ENCODE results near the gene COG5. TPM values are rescaled to one million over a fixed set of nuclear protein-coding genes. Genes with fewer than 3 reads are reported as not detected.

The COG5 gene
- total and polyA plus RNA-seq, 2 of the 4 experiments (the other 2 are of a cell fraction): 18.5 to 27.4 TPM

- H3K23ac ChIP-seq (ENCODE audit: low read depth, low read length): no peak overlapping the region
- no peaks in the 10 kb centered on the region for H3K9me3 ChIP-seq (ENCODE audit: control insufficient read depth, insufficient read depth, low read length)
- DNase-seq: no peak
- no TSS peak for BruUV-seq (replicated peaks)
- no peak overlapping the region for H3K4me2 ChIP-seq (ENCODE audit: low read depth, low read length)
- H3K4me3 ChIP-seq (ENCODE audit: insufficient read depth, low read depth, low read length): no peak overlapping the region
- H2BK15ac ChIP-seq (ENCODE audit: low read depth, low read length): no peak overlapping the region
- no peak overlapping the region for H3K27ac ChIP-seq (ENCODE audit: insufficient read depth, low read length)
- no peaks in the 10 kb centered on the region for H3K27me3 ChIP-seq (ENCODE audit: control insufficient read depth, insufficient read depth, low read length)
- no peak overlapping the region for H2AK9ac ChIP-seq (replicated peaks; ENCODE audit: low read depth, low read length, poor library complexity)
- no peak overlapping the region for H2AK5ac ChIP-seq (ENCODE audit: low read depth, low read length)
- no peak overlapping the region for H3K56ac ChIP-seq (ENCODE audit: extremely low read depth, insufficient read depth, low read length)
- no peak overlapping the region for H2BK20ac ChIP-seq (ENCODE audit: low read depth, low read length)
- H4K5ac ChIP-seq (ENCODE audit: low read depth, low read length): no peak overlapping the region
- WGBS, 2 experiments (ENCODE audit: extremely low coverage in 2 of 2, insufficient read length in 1 of 2): 100% methylated on average over 1 of the region's 3 CpGs; no CpG with 5 or more reads in 1 of the 2 experiments
- H3K4me1 ChIP-seq (ENCODE audit: control insufficient read depth, insufficient read depth, low read length): no peaks in the 10 kb centered on the region
- H2AFZ ChIP-seq (replicated peaks; ENCODE audit: low read length, poor library complexity): no peak overlapping the region
- ChIA-PET CTCF (no interaction called here), POLR2A (ENCODE audit: unreplicated experiment) (no interaction called here)
- H3K9me1 ChIP-seq (ENCODE audit: insufficient read depth, low read length): 0 out of 2 replicates have a peak, but pooled peaks cover 1% of the 10 kb centered on the region
- H4K20me1 ChIP-seq (ENCODE audit: insufficient read depth, low read length): no peaks in the 10 kb centered on the region; the same call in 1 of the 2 replicates
- dilution Hi-C loops (cut with HindIII; ENCODE audit: low sequenced_read_pairs, unreplicated experiment): no loop called here
- no peak overlapping the region for H3K4ac ChIP-seq (ENCODE audit: low read depth, low read length)
- no peaks in the 10 kb centered on the region for H3K36me3 ChIP-seq (ENCODE audit: control insufficient read depth, insufficient read depth, low read length)
- intact Hi-C loops (cut with micrococcal nuclease): no loop called here
- no peak for ATAC-seq (ENCODE audit: low read depth)
- no peak overlapping the region for H3K9ac ChIP-seq (ENCODE audit: low read depth, low read length)
- H3K18ac ChIP-seq (ENCODE audit: low read depth, low read length): no peak overlapping the region
- H4K8ac ChIP-seq (ENCODE audit: low read depth in 2 of 2, low read length in 2 of 2): no peak overlapping the region
- in situ Hi-C loops (cut with MboI; ENCODE audit: low sequenced_read_pairs): no loop called here
- TF ChIP-seq CEBPB (IDR thresholded peaks at IDR 0.05; ENCODE audit: low read depth, low read length) (no peak), NFE2L2 (IDR thresholded peaks at IDR 0.05; ENCODE audit: low read depth, low read length) (no peak), USF2 (IDR thresholded peaks at IDR 0.05; ENCODE audit: low read depth, low read length) (no peak), CTCF (conservative IDR thresholded peaks at IDR 0.05; ENCODE audit: low read depth, low read length) (no peak), MAZ (IDR thresholded peaks at IDR 0.05; ENCODE audit: borderline replicate concordance, low read depth, low read length) (no peak), MXI1 (IDR thresholded peaks at IDR 0.05; ENCODE audit: borderline replicate concordance, low read depth, low read length) (no peak), BHLHE40 (IDR thresholded peaks at IDR 0.05; ENCODE audit: low read depth, low read length) (no peak), SMC3 (IDR thresholded peaks at IDR 0.05; ENCODE audit: low read depth, low read length) (no peak), ELK1 (IDR thresholded peaks at IDR 0.05; ENCODE audit: borderline replicate concordance, low read depth, low read length) (no peak), CHD1 (IDR thresholded peaks at IDR 0.05; ENCODE audit: low read depth, low read length) (no peak), RCOR1 (IDR thresholded peaks at IDR 0.05; ENCODE audit: insufficient replicate concordance, low read length) (no peak), RFX5 (IDR thresholded peaks at IDR 0.05; ENCODE audit: low read depth, low read length) (no peak), POLR2A (IDR thresholded peaks at IDR 0.05; ENCODE audit: low read depth, low read length) (no peak), FOS (IDR thresholded peaks at IDR 0.05; ENCODE audit: low read depth, low read length) (no peak), MAFK (IDR thresholded peaks at IDR 0.05; ENCODE audit: low read depth, low read length) (no peak), RAD21 (IDR thresholded peaks at IDR 0.05; ENCODE audit: low read length) (no peak)
- H2BK120ac ChIP-seq (ENCODE audit: low read depth, low read length): no peak overlapping the region
- no peak overlapping the region for H3K14ac ChIP-seq (replicated peaks; ENCODE audit: low read depth, low read length)
- H3K79me1 ChIP-seq (ENCODE audit: low read depth in 1 of 2, low read length in 2 of 2): peaks cover under 1 to 22% of the 10 kb centered on the region in 2 experiments; a peak in 3 of 4 replicates
- H4K91ac ChIP-seq (ENCODE audit: insufficient read depth, low read depth, low read length): no peak overlapping the region
- H2BK5ac ChIP-seq (ENCODE audit: low read depth, low read length, poor library complexity, severe bottlenecking): no peak overlapping the region
Observed at GRCh38 chr7:107486041-107486440, 77.7 kb downstream of the COG5 start.

Data from IMR-90 (cell line).